ENCODE data around the gene GTF2F2. TPM values are rescaled to one million over a fixed set of nuclear protein-coding genes. Genes with fewer than 3 reads are reported as not detected.

Gene GTF2F2
- total RNA-seq, 1 donor = 19.9 TPM

DNA sequence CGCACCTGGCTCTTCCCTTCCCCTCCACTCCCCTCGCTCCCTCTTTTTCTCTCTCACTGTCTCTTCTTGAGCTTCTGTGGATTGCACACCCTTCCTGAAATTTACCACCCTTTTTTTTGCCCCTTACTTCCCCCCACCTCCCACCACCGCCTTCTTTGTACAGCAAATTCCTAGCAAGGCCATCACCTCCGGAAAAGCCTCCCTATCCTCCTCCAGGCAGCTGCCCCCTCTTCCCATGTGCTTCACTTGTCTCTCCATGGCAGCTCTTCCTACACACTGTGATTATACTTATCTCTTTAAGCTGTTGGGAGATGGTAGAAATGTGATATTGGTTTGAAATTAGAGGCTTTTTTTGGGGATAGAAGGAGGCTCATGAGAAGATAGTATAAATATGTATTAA, 108.9 kb downstream of the GTF2F2 start:
- Histone ChIP-seq H3K4me3 (ENCODE audit: insufficient read depth, low read length) (no peak overlapping the region), H4K20me1 (ENCODE audit: insufficient read depth, low read length) (no peaks in the 10 kb centered on the region), H3K4me2 (ENCODE audit: insufficient read depth, low read length) (no peak overlapping the region), H3K79me2 (ENCODE audit: insufficient read depth, low read length) (peaks cover 31% of the 10 kb centered on the region), H3K27ac (ENCODE audit: low read depth, low read length) (no peak overlapping the region), H3K36me3 (ENCODE audit: insufficient read depth, low read length) (no peaks in the 10 kb centered on the region), H2AFZ (ENCODE audit: low read length) (no peak overlapping the region), H3K4me1 (ENCODE audit: insufficient read depth, low read length) (peaks cover 13% of the 10 kb centered on the region), H3K9me3 (ENCODE audit: low read depth, low read length) (no peaks in the 10 kb centered on the region), H3K27me3 (ENCODE audit: insufficient read depth, low read length) (no peaks in the 10 kb centered on the region)
- no peak for TF ChIP-seq CTCF (IDR thresholded peaks at IDR 0.05; ENCODE audit: extremely low read depth, low read depth, low read length)
- no peak for DNase-seq (ENCODE audit: insufficient read length, low spot score, missing footprints)

DNA sequence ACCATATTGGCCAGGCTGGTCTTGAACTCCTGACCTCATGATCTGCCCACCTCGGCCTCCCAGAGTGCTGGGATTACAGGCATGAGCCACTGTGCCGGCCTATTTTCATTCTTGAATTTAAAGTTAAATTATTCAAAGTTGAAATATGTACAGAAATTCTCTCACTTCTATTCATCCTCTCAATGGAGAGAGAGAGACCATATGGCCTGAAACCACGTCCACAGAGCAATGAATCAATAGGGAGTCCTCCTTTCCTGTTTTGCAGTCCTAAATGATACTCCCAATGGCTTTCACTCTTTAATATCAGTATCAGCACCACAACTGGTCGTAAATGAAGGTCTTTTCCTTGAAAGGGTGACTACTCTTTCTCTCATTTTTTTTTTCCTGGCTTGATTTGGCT, 111.0 kb downstream of the GTF2F2 start:
- peaks cover 15% of the 10 kb centered on the region for H3K4me1 ChIP-seq (ENCODE audit: insufficient read depth, low read length)
- no peak overlapping the region for H3K4me3 ChIP-seq (ENCODE audit: insufficient read depth, low read length)
- H2AFZ ChIP-seq (ENCODE audit: low read length) = no peak overlapping the region
- H3K79me2 ChIP-seq (ENCODE audit: insufficient read depth, low read length) = peaks cover 15% of the 10 kb centered on the region
- H3K4me2 ChIP-seq (ENCODE audit: insufficient read depth, low read length) = peak overlapping the region; percentile 31
- TF ChIP-seq CTCF (IDR thresholded peaks at IDR 0.05; ENCODE audit: extremely low read depth, low read depth, low read length) = no peak
- no peaks in the 10 kb centered on the region for H3K9me3 ChIP-seq (ENCODE audit: low read depth, low read length)
- no peak for DNase-seq (ENCODE audit: insufficient read length, low spot score, missing footprints)
- H4K20me1 ChIP-seq (ENCODE audit: insufficient read depth, low read length) = no peaks in the 10 kb centered on the region
- no peaks in the 10 kb centered on the region for H3K36me3 ChIP-seq (ENCODE audit: insufficient read depth, low read length)
- no peaks in the 10 kb centered on the region for H3K27me3 ChIP-seq (ENCODE audit: insufficient read depth, low read length)
- H3K27ac ChIP-seq (ENCODE audit: low read depth, low read length) = peak overlapping the region; percentile 82

DNA sequence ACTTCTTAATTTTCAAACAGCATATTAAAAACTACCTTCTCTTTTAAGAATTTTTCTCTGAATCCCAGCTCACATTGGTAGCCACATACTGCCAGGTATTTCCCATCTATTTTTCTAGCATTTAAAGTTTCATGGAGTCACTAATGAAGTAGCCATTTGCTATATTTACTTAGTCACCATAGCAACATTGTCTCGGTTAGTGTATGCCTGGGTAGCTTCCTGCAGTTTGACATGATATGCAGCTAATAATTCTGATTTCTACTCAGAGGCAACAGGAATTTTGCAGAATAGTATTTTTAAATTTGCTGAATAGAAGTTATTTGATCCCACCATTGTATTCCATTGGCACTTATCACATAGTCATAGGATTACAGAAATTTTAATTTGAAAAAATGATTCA, 111.4 kb downstream of the GTF2F2 start:
- H3K27ac ChIP-seq (ENCODE audit: low read depth, low read length) = peak overlapping the region; percentile 82
- no peak for DNase-seq (ENCODE audit: insufficient read length, low spot score, missing footprints)
- no peaks in the 10 kb centered on the region for H3K9me3 ChIP-seq (ENCODE audit: low read depth, low read length)
- H3K4me2 ChIP-seq (ENCODE audit: insufficient read depth, low read length) = peak overlapping the region; percentile 31
- no peaks in the 10 kb centered on the region for H3K27me3 ChIP-seq (ENCODE audit: insufficient read depth, low read length)
- no peaks in the 10 kb centered on the region for H3K36me3 ChIP-seq (ENCODE audit: insufficient read depth, low read length)
- H4K20me1 ChIP-seq (ENCODE audit: insufficient read depth, low read length) = no peaks in the 10 kb centered on the region
- peaks cover 19% of the 10 kb centered on the region for H3K4me1 ChIP-seq (ENCODE audit: insufficient read depth, low read length)
- no peak overlapping the region for H3K4me3 ChIP-seq (ENCODE audit: insufficient read depth, low read length)
- no peak overlapping the region for H2AFZ ChIP-seq (ENCODE audit: low read length)
- no peak for TF ChIP-seq CTCF (IDR thresholded peaks at IDR 0.05; ENCODE audit: extremely low read depth, low read depth, low read length)
- H3K79me2 ChIP-seq (ENCODE audit: insufficient read depth, low read length) = peaks cover 15% of the 10 kb centered on the region

DNA sequence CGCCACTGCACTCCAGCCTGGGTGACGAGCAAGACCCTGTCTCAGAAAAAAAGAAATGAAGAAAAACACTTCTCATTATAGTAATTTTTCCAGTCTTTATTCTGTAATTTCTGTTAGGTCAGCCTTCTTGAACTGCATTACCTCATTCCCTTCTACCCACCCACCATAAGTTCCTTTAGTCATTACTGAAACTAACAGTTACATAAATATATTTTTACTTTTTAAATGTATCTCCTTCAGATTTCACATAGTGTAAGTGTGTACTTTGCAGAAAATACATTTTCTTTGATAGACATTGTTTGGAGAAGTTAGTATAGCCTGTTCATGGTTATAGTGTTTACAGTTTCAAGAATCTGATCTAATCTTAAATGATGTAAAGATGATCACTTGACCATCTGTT, 112.3 kb downstream of the GTF2F2 start:
- DNase-seq (ENCODE audit: insufficient read length, low spot score, missing footprints) = no peak
- no peak for TF ChIP-seq CTCF (IDR thresholded peaks at IDR 0.05; ENCODE audit: extremely low read depth, low read depth, low read length)

More for the DNA sequence above, 112.3 kb downstream of the GTF2F2 start:
- Histone ChIP-seq H3K9me3 (ENCODE audit: low read depth, low read length) (no peaks in the 10 kb centered on the region), H4K20me1 (ENCODE audit: insufficient read depth, low read length) (no peaks in the 10 kb centered on the region), H2AFZ (ENCODE audit: low read length) (no peak overlapping the region), H3K4me2 (ENCODE audit: insufficient read depth, low read length) (no peak overlapping the region), H3K79me2 (ENCODE audit: insufficient read depth, low read length) (peaks cover 14% of the 10 kb centered on the region), H3K4me3 (ENCODE audit: insufficient read depth, low read length) (no peak overlapping the region), H3K36me3 (ENCODE audit: insufficient read depth, low read length) (no peaks in the 10 kb centered on the region), H3K27me3 (ENCODE audit: insufficient read depth, low read length) (no peaks in the 10 kb centered on the region), H3K27ac (ENCODE audit: low read depth, low read length) (peak overlapping the region; percentile 40), H3K4me1 (ENCODE audit: insufficient read depth, low read length) (peaks cover 21% of the 10 kb centered on the region)
